ENCODE results near the gene NCOA6.

The NCOA6 gene

GRCh38 chr20:34774449-34774848 lies 51.0 kb downstream of the NCOA6 start:
- TF ChIP-seq EZH2 (IDR thresholded peaks at IDR 0.05; ENCODE audit: borderline replicate concordance, low read length) (no peak), CTCF (IDR thresholded peaks at IDR 0.05; ENCODE audit: low read length) (no peak)
- Histone ChIP-seq H3K4me2 (ENCODE audit: low read length) (no peak overlapping the region), H3K9me3 (ENCODE audit: low read length) (no peaks in the 10 kb centered on the region), H3F3A (ENCODE audit: insufficient read depth, low read length) (no peaks in the 10 kb centered on the region), H3K9me2 (ENCODE audit: low read depth, low read length) (no peaks in the 10 kb centered on the region), H3K4me1 (ENCODE audit: insufficient read depth, low read length, severe bottlenecking) (peaks cover 7% of the 10 kb centered on the region), H3K9ac (ENCODE audit: low read length) (no peak overlapping the region), H4K20me1 (ENCODE audit: insufficient read depth, low read length) (no peaks in the 10 kb centered on the region), H3K4me3 (ENCODE audit: low read depth, low read length, poor library complexity, severe bottlenecking) (no peak overlapping the region), H3K27ac (ENCODE audit: low read depth, low read length, poor library complexity, severe bottlenecking) (no peak overlapping the region), H3K27me3 (ENCODE audit: insufficient read depth, low read length) (no peaks in the 10 kb centered on the region), H2AFZ (ENCODE audit: low read length) (no peak overlapping the region), H3K79me2 (ENCODE audit: insufficient read depth, low read length) (no peaks in the 10 kb centered on the region), H3K36me3 (ENCODE audit: insufficient read depth, low read length) (peaks cover 23% of the 10 kb centered on the region; the same call in 1 of the 2 replicates)

- Histone ChIP-seq H2AFZ (ENCODE audit: low read length) (no peak overlapping the region), H3K79me2 (ENCODE audit: insufficient read depth, low read length) (no peaks in the 10 kb centered on the region), H3K4me3 (ENCODE audit: low read depth, low read length, poor library complexity, severe bottlenecking) (no peak overlapping the region), H3K36me3 (ENCODE audit: insufficient read depth, low read length) (peaks cover 28% of the 10 kb centered on the region; the same call in 1 of the 2 replicates), H3K9me3 (ENCODE audit: low read length) (no peaks in the 10 kb centered on the region), H4K20me1 (ENCODE audit: insufficient read depth, low read length) (no peaks in the 10 kb centered on the region), H3K9me2 (ENCODE audit: low read depth, low read length) (no peaks in the 10 kb centered on the region), H3K27me3 (ENCODE audit: insufficient read depth, low read length) (no peaks in the 10 kb centered on the region), H3K4me1 (ENCODE audit: insufficient read depth, low read length, severe bottlenecking) (peaks cover 7% of the 10 kb centered on the region), H3F3A (ENCODE audit: insufficient read depth, low read length) (no peaks in the 10 kb centered on the region), H3K27ac (ENCODE audit: low read depth, low read length, poor library complexity, severe bottlenecking) (no peak overlapping the region), H3K4me2 (ENCODE audit: low read length) (no peak overlapping the region), H3K9ac (ENCODE audit: low read length) (no peak overlapping the region)
- TF ChIP-seq EZH2 (IDR thresholded peaks at IDR 0.05; ENCODE audit: borderline replicate concordance, low read length) (no peak), CTCF (IDR thresholded peaks at IDR 0.05; ENCODE audit: low read length) (no peak)
These were observed 51.7 kb downstream of the NCOA6 start for GRCh38 chr20:34773726-34774125.

GRCh38 chr20:34772437-34772836 lies 53.0 kb downstream of the NCOA6 start:
- Histone ChIP-seq H3K36me3 (ENCODE audit: insufficient read depth, low read length) (peaks cover 41% of the 10 kb centered on the region; the same call in 1 of the 2 replicates), H3K4me2 (ENCODE audit: low read length) (no peak overlapping the region), H3K9me3 (ENCODE audit: low read length) (no peaks in the 10 kb centered on the region), H3K9ac (ENCODE audit: low read length) (no peak overlapping the region), H3K9me2 (ENCODE audit: low read depth, low read length) (no peaks in the 10 kb centered on the region), H2AFZ (ENCODE audit: low read length) (no peak overlapping the region), H3K27me3 (ENCODE audit: insufficient read depth, low read length) (no peaks in the 10 kb centered on the region), H3K79me2 (ENCODE audit: insufficient read depth, low read length) (no peaks in the 10 kb centered on the region), H3K4me3 (ENCODE audit: low read depth, low read length, poor library complexity, severe bottlenecking) (no peak overlapping the region), H3F3A (ENCODE audit: insufficient read depth, low read length) (no peaks in the 10 kb centered on the region), H3K4me1 (ENCODE audit: insufficient read depth, low read length, severe bottlenecking) (peaks cover 7% of the 10 kb centered on the region), H3K27ac (ENCODE audit: low read depth, low read length, poor library complexity, severe bottlenecking) (no peak overlapping the region), H4K20me1 (ENCODE audit: insufficient read depth, low read length) (no peaks in the 10 kb centered on the region)
- no peak for TF ChIP-seq EZH2 (IDR thresholded peaks at IDR 0.05; ENCODE audit: borderline replicate concordance, low read length)
- TF ChIP-seq CTCF (IDR thresholded peaks at IDR 0.05; ENCODE audit: low read length) = no peak
